Loucy (cell line): ENCODE data around the gene FMN1.

Source experiments
- CTCF ChIP-seq: fragments of 200-600 bp; sonication (generic); conservative IDR thresholded peaks from 2 replicates; pipeline ENCODE4 v1.5.1; 2014; ENCODE audit warnings: mild to moderate bottlenecking, antibody characterized with exemption, low read length
- EZH2phosphoT487 ChIP-seq: fragments of 200-600 bp; IDR thresholded peaks from 2 replicates; pipeline ENCODE4 v1.6.1; 2018; ENCODE audit warnings: antibody characterized with exemption, mild to moderate bottlenecking, moderate library complexity, borderline replicate concordance

- TF ChIP-seq CTCF (peak; percentile 96), EZH2phosphoT487 (no peak)
Observed at GRCh38 chr15:33132722-33133345, 61.7 kb downstream of the FMN1 start.
